ENCODE results near the gene CIB4. TPM values are rescaled to one million over a fixed set of nuclear protein-coding genes. Genes with fewer than 3 reads are reported as not detected.

Gene CIB4
- total RNA-seq, 1 experiment from 2014 or later: not detected

DNA sequence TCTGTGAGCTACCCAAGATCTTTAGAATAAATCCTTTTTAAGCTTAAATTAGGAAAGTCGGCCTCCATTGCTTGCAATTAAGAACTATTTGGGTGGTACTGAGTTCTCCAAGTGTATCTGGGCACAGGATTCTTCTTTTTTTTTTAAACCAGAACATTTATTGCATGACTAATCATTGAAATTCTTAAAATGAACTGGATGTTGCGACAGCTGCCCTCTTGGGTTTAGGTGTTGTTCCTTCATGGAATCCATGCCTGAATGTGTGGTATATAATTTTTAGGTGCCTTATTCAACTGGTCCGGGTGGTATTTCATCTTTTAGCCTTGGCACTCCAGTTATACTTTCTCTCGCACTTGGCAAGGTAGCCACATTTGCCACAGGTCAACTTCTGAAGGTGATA, 36.9 kb upstream of the CIB4 start:
- H3K4me1 ChIP-seq (ENCODE audit: insufficient read depth, low read length, poor library complexity, severe bottlenecking): no peaks in the 10 kb centered on the region
- TF ChIP-seq EZH2 (IDR thresholded peaks at IDR 0.05; ENCODE audit: borderline replicate concordance, low read depth, low read length, poor library complexity, severe bottlenecking): no peak
- TF ChIP-seq, protein P1, sequence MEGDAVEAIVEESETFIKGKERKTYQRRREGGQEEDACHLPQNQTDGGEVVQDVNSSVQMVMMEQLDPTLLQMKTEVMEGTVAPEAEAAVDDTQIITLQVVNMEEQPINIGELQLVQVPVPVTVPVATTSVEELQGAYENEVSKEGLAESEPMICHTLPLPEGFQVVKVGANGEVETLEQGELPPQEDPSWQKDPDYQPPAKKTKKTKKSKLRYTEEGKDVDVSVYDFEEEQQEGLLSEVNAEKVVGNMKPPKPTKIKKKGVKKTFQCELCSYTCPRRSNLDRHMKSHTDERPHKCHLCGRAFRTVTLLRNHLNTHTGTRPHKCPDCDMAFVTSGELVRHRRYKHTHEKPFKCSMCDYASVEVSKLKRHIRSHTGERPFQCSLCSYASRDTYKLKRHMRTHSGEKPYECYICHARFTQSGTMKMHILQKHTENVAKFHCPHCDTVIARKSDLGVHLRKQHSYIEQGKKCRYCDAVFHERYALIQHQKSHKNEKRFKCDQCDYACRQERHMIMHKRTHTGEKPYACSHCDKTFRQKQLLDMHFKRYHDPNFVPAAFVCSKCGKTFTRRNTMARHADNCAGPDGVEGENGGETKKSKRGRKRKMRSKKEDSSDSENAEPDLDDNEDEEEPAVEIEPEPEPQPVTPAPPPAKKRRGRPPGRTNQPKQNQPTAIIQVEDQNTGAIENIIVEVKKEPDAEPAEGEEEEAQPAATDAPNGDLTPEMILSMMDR (conservative IDR thresholded peaks at IDR 0.05; ENCODE audit: low read depth, low read length): no peak
- H3K4me3 ChIP-seq (ENCODE audit: low read depth, low read length, poor library complexity, severe bottlenecking): no peak overlapping the region
- CTCF ChIA-PET: no interaction called here
- DNase-seq (ENCODE audit: low spot score): no peak
- H3K9me3 ChIP-seq (ENCODE audit: low read depth, low read length, poor library complexity, severe bottlenecking): no peaks in the 10 kb centered on the region
- no TSS peak for BruUV-seq (replicated peaks)
- no peaks in the 10 kb centered on the region for H3K36me3 ChIP-seq (ENCODE audit: insufficient read depth, low read length, poor library complexity, severe bottlenecking)
- H3K27ac ChIP-seq (ENCODE audit: low read depth, low read length, poor library complexity, severe bottlenecking): no peak overlapping the region
- H3K27me3 ChIP-seq (replicated peaks; ENCODE audit: insufficient read depth, low read depth, low read length, poor library complexity): peaks cover 3% of the 10 kb centered on the region
- intact Hi-C loops (cut with micrococcal nuclease; ENCODE audit: unreplicated experiment): no loop called here
- POLR2A ChIA-PET (ENCODE audit: low non-redundant PET): no interaction called here

DNA sequence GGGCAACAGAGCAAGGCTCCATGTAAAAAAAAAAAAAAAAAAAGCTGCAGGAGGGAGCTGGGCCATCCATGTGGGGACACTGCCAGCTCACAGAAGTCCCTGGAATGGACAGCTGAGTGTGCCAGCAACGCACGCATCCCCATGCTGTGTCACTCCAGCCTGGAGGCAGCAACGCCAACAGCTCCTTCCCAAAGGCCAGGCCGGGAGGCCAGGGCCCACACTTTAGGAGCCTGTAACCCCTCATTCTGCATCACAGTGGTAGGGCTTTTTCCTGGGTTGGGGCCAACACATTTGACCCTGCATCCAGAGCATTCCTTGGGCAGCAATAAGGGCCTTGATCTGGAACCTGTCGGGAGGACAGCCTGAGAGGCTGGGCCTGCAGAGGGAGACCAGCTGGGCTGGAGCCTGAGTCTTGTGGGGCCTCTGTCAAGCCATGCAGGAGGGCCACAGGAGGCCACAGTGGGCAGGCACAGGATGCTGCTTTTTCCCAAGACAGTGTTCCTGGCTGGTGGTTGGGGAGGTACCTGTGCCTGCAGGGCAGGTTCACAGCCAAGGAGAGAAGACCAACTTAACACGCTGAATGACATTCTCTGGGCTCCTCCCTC, 34.6 kb upstream of the CIB4 start:
- Histone ChIP-seq H3K9me3 (ENCODE audit: low read depth, low read length, poor library complexity, severe bottlenecking) (no peaks in the 10 kb centered on the region), H3K4me1 (ENCODE audit: insufficient read depth, low read length, poor library complexity, severe bottlenecking) (peaks cover 3% of the 10 kb centered on the region), H3K36me3 (ENCODE audit: insufficient read depth, low read length, poor library complexity, severe bottlenecking) (no peaks in the 10 kb centered on the region), H3K27ac (ENCODE audit: low read depth, low read length, poor library complexity, severe bottlenecking) (no peak overlapping the region), H3K4me3 (ENCODE audit: low read depth, low read length, poor library complexity, severe bottlenecking) (no peak overlapping the region), H3K27me3 (replicated peaks; ENCODE audit: insufficient read depth, low read depth, low read length, poor library complexity) (peaks cover 3% of the 10 kb centered on the region)
- intact Hi-C loops (cut with micrococcal nuclease; ENCODE audit: unreplicated experiment): no loop called here
- ChIA-PET POLR2A (ENCODE audit: low non-redundant PET) (interaction anchor here (0.6 kb wide), 1 partner anchor 1404 kb away, joined by 3 read pairs; no protein-coding TSS in a partner anchor), CTCF (no interaction called here)
- BruUV-seq (replicated peaks): no TSS peak
- TF ChIP-seq, protein P1 (conservative IDR thresholded peaks at IDR 0.05; ENCODE audit: low read depth, low read length): no peak
- TF ChIP-seq EZH2 (IDR thresholded peaks at IDR 0.05; ENCODE audit: borderline replicate concordance, low read depth, low read length, poor library complexity, severe bottlenecking): no peak
- DNase-seq (ENCODE audit: low spot score): no peak

DNA sequence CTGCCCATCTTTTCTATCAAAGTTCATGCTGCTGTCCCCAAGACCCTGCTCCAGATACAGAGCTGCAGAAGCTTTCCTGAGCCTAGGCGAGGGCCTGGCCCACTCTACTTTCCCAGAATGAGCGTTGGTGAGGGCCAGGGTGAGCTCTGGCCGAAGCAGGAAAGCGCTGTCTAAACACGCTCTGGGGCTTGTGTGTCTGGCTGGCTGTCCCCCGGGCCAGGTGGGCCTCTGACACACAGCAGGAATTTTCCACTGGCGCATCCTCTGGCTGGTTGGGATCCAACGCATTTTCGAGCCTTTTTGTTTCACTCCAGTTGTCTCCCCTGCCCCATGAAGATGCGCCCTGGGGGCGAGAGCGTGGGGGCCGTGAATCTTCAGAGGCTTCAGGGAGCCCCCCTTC, 33.6 kb upstream of the CIB4 start:
- intact Hi-C loops (cut with micrococcal nuclease; ENCODE audit: unreplicated experiment): no loop called here
- TF ChIP-seq EZH2 (IDR thresholded peaks at IDR 0.05; ENCODE audit: borderline replicate concordance, low read depth, low read length, poor library complexity, severe bottlenecking): no peak
- TF ChIP-seq, protein P1 (conservative IDR thresholded peaks at IDR 0.05; ENCODE audit: low read depth, low read length): no peak
- H3K4me1 ChIP-seq (ENCODE audit: insufficient read depth, low read length, poor library complexity, severe bottlenecking): peaks cover 3% of the 10 kb centered on the region
- H3K27me3 ChIP-seq (replicated peaks; ENCODE audit: insufficient read depth, low read depth, low read length, poor library complexity): peaks cover 3% of the 10 kb centered on the region
- no TSS peak for BruUV-seq (replicated peaks)
- no peak overlapping the region for H3K27ac ChIP-seq (ENCODE audit: low read depth, low read length, poor library complexity, severe bottlenecking)
- no peaks in the 10 kb centered on the region for H3K9me3 ChIP-seq (ENCODE audit: low read depth, low read length, poor library complexity, severe bottlenecking)
- H3K4me3 ChIP-seq (ENCODE audit: low read depth, low read length, poor library complexity, severe bottlenecking): no peak overlapping the region
- DNase-seq (ENCODE audit: low spot score): no peak
- ChIA-PET CTCF (no interaction called here), POLR2A (ENCODE audit: low non-redundant PET) (no interaction called here)
- H3K36me3 ChIP-seq (ENCODE audit: insufficient read depth, low read length, poor library complexity, severe bottlenecking): no peaks in the 10 kb centered on the region
